Lung microvascular endothelial cell (primary cell): ENCODE data around the gene ECEL1. TPM values are rescaled to one million over a fixed set of nuclear protein-coding genes. Genes with fewer than 3 reads are reported as not detected.
"Not testable (repeated sequence)": the region's sequence is repeated elsewhere in the genome, so short reads cannot be mapped to it uniquely, and the experiment has no call there.

Source experiments
- DNase-seq, 2 donors: peaks; one replicate each; pipeline versions ENCODE4 v3.0.0 to v3.0.0-alpha.2; 2010; ENCODE audit warnings: low read depth in 2 of 2
- total RNA-seq: library from RNA; depleted of rRNA; stranded (reverse); fragments of >200 nt; gene quantifications from 2 replicates; pipeline ENCODE4 v1.2.1, GENCODE V29; 2014

The ECEL1 gene
- total RNA-seq, 1 donor from 2014 or later = not detected

DNA sequence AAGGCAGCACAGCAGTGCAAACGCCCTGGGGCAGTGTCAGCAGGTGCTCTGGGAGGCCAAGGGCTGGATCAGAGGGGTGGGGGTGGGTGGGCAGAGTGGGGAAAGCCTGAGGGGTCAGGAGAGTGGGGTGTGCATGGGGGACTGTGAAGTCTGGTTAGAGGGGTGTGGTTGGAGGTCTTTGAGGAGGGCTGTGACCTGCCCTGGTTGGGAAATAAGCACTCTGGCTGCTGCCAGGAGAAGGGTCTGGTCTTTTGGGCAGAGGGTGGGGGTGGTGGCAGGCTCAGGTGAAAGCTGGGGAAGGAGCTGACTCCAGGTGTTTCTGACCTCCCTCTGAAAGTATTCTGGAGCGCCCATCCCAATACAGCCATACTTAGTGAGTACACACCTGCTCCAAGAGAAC lies 27.5 kb downstream of the ECEL1 start:
- DNase-seq = no peak

DNA sequence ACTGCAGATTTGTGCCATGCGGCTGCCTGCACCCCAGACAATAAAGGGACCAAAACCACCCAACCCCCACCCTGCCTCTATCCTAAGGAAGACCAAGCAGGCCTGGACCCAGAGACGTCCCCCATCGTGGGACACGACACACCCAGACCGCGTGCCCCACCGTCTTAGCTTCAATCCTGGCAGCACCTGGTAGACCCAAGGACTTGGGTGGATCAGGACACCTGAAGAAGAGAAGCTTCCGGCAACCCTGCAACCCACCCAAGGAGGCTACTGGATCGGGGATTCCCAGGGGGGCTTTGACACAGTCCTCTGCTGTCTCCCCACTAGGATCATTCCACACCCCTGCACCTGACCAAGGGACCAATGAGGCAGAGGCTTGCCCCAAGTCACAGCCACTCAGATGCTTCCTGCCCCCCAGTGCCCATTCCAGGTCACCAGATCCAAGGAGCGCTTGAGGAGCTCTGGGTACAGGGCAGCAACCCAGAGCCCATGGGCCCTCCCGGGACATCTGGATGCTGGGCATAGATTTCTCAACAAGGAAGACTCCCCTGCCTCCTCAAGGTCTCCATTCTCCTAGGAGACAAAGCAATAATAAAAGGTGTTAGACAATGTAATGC lies 28.1 kb downstream of the ECEL1 start:
- DNase-seq = no peak

- no peak for DNase-seq
Observed at GRCh38 chr2:232458661-232459418, 28.8 kb downstream of the ECEL1 start.

DNA sequence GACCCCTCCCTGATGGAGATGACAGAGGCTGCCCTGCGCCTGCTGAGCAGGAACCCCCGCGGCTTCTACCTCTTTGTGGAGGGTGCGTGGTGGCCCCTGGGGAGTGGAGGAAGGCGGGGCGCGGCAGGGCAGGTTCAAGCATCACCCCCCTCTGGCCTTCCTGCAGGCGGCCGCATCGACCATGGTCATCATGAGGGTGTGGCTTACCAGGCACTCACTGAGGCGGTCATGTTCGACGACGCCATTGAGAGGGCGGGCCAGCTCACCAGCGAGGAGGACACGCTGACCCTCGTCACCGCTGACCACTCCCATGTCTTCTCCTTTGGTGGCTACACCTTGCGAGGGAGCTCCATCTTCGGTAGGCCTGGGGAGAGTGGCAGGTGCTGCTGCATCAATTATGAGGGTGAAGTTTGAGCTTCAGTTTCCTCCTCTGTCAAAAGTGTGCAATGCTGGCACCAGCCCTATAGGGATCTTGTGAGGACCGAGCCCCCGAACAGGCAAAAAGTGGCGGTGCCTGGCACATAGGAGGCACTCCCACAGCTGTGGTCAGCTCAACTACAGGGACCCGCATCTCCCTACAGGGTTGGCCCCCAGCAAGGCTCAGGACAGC lies 29.5 kb downstream of the ECEL1 start:
- no peak for DNase-seq

DNA sequence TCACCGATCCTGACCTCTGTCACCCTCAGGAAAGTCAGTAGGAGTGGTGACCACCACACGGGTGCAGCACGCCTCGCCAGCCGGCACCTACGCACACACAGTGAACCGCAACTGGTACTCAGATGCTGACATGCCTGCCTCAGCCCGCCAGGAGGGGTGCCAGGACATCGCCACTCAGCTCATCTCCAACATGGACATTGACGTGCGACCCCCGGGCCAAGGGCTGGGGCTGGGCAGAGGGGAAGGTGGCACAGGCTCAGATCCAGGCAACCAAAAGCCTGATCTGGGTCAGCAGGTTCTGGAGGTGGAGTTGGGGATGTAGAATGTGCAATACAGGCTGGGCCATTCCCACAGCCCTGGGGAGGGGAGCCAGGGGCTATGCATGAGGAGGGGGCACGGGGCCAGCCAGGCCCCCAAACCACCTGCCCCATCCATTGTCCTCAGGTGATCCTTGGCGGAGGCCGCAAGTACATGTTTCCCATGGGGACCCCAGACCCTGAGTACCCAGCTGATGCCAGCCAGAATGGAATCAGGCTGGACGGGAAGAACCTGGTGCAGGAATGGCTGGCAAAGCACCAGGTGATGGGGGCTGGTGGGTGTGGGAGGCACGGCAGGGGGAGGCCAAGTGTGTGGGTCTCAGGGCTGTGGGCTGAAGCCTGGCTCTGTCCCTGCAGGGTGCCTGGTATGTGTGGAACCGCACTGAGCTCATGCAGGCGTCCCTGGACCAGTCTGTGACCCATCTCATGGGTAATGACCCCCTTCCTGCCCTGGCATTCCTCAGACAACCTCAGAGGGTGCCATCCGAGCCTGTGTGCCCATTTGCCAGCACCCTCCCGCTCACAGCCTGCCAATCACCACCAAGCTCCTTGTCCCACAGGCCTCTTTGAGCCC lies 30.3 kb downstream of the ECEL1 start:
- no peak for DNase-seq

DNA sequence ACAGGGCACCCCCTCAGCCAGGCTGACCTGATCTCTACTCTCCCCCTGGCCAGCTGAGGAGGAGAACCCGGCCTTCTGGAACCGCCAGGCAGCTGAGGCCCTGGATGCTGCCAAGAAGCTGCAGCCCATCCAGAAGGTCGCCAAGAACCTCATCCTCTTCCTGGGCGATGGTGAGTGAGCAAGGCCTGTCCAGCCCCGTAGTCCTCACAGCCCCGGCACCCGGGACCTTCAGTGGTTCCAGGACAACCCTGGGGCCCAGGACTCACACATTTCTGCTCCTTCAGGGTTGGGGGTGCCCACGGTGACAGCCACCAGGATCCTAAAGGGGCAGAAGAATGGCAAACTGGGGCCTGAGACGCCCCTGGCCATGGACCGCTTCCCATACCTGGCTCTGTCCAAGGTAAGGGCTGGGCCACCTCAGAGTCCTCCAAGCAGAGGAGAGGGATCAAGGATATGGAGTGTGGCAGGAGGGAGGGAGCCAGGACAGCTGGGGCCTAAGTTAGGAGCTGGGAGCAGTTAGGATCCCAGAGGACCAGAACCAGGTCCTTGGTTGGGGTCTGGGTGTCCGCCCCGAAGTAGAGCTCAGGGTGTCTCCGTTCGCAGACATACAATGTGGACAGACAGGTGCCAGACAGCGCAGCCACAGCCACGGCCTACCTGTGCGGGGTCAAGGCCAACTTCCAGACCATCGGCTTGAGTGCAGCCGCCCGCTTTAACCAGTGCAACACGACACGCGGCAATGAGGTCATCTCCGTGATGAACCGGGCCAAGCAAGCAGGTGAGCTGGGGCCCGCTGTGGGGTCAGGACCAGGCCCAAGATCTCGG lies 31.1 kb downstream of the ECEL1 start:
- DNase-seq = no peak

GRCh38 chr2:232455426-232456255 lies 32.0 kb downstream of the ECEL1 start, which contains the start of gene ALPI:
Gene ALPI (plus strand): TSS chr2:232456153. CDS start chr2:232456200, 47 bp downstream.
- DNase-seq = no peak

DNA sequence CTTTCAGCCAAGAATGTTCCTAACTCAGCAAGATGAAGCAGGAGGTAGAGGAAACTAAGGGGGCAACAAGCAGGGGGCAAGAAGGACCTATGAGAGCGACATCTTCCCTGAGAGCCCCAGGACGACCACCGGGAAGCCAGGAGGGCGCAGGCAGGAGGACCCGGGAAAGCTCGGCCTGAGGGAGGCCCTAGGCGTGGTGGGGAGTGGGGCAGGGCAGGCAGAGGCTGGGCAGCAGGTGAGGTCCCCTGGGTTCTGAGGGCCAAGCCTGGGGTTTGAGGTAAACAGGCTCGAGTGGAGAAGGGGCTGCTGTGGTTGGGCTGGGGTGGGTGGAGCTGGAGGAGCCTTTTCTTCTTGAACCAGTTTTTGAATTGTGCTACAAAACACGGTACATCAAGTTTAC lies 33.0 kb downstream of the ECEL1 start:
- DNase-seq = no peak

DNA sequence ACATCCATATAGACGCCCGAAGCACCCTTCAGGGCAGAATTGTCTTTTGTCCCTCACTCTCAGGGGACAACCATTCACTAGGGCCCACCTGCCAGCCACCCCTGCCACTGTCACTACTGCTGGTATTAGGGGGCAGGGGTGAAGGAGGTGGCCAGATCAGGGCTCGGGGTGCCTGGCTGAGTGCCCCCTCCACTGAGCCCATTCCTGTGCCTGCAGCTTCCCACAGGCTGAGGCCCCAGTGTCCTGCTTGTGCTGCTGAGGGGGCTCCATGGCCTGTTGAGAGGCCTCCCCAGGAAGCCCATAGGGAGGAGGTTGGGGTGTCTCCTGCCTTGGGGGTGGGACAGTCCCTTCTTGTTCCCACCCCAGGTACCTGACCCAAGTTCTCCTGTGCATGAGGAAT lies 36.0 kb downstream of the ECEL1 start:
- DNase-seq = not testable (repeated sequence)

DNA sequence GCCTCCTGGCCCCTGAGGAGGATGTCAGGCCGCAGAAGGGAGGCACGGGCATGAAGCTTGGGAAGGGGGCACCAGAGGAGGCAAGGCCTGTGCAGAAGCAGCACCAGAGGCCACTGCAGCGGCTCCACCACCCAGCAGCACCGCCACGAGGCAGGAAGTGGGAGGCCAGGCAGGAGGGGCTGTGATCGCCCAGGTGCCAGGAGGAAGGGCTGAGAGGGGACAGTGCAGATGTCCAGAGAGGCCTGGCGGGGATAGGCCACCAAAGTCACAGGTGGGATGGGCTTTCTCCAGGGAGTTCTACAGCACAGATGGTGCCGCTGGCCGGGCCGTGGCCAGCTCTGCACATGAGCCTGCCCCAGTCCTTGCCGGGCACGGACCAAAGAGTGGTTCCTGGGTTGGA lies 37.7 kb downstream of the ECEL1 start:
- DNase-seq = no peak

- no peak for DNase-seq
Observed at GRCh38 chr2:232448304-232448690, 39.3 kb downstream of the ECEL1 start.

DNA sequence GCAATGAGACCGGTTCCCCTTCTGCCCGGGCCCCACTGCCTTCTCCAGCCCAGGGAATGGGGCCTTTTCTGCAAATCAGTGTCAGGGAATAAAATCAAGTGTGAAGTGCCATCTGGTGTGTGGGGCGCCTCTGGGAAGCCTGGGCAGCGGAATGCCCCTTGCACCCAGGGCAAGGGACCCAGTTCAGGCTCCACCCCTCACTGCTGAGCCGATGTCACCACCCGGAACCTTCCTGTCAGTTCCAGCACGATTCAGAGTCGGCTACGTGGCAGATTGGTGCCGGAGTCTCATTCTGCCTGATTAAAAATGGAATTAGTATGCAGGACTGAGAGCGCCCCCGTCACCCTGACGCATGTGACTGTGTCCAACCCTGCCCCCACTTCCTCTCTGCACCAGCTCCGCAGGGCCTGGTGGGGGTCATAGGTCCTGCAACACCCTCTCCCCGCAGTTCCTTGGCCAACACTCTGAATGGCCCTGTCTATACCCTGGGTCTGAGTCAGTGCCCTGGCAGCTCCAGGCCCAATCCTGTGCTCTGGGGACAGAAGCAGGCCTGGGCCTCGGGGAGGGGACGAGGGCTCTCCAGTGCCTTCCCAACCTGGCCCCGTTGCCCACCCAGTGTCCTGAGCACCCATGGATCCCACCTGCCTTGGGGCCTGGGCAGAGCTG lies 39.9 kb downstream of the ECEL1 start:
- DNase-seq = no peak

DNA sequence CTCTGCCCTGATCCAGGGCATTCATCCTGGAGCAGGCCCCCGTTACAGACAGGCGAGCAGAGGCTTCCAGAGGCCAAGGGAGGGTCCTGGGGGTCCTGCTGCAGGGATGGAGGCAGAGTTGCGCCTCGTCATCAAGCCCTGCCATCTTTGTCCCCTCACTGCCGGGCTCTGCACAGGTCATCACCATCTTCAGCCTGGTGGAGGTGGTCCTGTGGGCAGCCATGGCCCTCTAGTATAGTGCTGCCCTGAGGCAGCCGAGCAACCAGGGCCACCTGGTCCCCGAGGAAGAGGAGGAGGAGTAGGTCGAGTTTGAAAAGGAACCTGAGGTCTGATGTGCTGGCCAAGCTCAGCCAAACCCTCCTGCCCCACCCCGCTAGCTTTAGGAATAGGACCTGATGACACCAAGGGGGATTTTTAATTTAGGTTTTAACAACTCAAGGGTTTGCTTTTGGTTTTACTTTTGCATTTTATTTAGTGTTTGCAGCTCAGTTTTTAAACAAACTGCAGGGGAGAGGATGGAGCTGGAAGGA lies 40.5 kb downstream of the ECEL1 start:
- DNase-seq = no peak

GRCh38 chr2:232446266-232446777 lies 41.3 kb downstream of the ECEL1 start:
- DNase-seq = not testable (repeated sequence)

DNA sequence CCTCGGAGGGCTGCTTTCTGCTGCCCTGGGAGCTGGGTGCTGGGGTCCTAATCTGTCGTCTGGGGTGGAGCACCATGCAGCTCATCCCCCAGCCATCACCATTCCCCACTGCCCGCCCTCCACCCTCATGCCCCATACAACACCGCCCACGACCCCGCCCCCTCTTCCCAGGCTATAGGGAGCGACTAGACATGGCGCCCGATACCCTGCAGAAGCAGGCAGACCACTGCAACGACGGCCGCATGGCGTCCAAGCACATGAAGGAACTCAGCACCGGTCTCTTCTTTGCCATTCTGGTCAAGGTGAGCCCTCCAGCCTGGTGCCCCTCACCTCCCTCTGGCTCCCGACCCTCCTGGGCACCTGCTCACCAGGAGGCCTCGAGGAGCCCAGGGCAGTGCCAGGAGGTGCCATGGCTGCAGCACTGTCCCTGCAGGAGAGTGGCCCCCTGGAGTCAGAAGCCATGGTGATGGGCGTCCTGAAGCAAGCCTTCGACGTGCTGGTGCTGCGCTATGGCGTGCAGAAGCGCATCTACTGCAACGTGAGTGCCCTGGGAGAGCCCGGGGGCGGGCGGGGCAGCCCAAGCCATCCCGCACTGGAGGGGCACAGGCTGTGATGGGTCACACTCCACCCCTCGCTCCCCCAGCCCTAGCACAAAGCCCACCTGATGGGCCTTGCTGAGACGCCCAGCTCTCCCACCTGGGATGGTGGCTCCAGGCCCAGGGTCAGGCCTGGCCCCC lies 42.3 kb downstream of the ECEL1 start:
- not testable (repeated sequence) for DNase-seq

DNA sequence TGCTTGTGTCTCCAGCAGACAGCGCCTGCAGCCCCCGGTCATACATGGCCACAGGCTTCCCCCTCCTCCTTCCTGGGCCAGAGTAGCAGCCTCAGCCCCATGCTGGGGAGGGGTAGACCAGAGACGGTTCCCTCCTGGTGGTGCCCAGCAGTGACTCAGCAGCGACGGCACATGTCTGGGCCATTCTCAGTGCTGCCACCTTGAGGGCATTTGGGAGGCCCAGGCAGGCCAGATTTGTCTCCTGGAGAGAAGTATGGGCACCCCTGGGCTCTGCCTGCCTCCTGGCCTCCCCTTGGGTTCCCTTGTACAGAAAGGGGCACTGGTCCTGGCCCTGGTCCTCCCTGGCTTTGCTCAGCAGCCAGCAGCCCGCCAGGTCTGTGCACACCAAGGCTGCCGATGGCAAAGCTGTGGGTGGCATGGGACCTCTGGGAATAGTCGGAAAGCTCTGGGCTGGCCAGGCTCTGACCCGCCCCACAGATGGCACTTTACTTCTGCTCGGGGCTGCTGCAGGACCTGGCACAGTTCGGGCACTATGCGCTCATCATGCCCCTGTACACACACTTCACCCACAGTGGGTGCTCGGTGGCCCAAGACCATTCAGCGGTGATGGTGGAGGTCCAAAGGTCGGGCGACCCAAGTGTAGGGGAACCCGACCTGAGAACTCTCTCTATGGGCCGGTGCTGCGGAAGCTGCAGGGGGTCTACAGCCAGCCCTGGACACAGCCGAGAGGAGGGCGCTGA lies 43.1 kb downstream of the ECEL1 start:
- DNase-seq = peak; percentile 73 to 78

- not testable (repeated sequence) for DNase-seq
Observed at GRCh38 chr2:232443669-232444408, 43.8 kb downstream of the ECEL1 start.
